ENCODE data around the gene DNAJB14. TPM values are rescaled to one million over a fixed set of nuclear protein-coding genes. Genes with fewer than 3 reads are reported as not detected.

DNAJB14 gene
- total RNA-seq, 4 donors from 2014 or later: 37.3 to 116 (median 44.2) TPM

DNA sequence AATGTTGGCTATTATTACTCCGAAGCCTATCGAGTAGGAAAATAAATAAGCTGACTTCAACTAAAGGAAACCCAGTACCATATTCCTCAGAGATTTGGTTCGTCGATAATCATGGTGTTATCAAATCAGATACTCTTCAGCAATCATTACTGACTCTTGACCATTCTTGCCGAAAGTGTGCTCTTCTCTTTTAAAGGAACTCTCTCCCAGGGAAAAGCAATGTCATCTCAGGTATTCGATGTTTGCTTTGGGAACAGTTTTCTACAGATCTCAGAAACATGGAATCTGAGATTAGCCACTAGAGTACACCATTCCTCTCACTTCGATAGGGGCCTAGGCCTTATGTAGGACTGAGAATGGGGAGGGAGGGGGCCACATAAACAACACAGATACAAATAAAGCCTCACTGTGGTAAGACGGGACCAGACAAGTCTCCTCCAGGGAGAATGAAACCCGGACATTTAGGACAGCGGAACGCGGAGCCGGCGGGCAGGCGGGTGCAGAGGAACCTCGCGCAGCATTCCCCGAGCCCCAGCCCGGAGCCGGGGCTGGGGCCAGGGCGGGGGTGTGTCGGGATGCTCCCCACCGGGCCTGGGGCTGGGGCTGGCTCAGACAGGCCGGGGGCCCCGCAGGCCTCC lies 581 bp downstream of the DNAJB14 start:
- H3K27me3 ChIP-seq: no peaks in the 10 kb centered on the region
- peak overlapping the region; percentile 66 to 85 for H3K4me3 ChIP-seq
- H3K36me3 ChIP-seq: no peaks in the 10 kb centered on the region
- WGBS, 2 donors (ENCODE audit: low coverage in 1 of 2): 1 to 8% methylated on average over 7 to 17 of the region's 25 CpGs
- TF ChIP-seq, protein P1, sequence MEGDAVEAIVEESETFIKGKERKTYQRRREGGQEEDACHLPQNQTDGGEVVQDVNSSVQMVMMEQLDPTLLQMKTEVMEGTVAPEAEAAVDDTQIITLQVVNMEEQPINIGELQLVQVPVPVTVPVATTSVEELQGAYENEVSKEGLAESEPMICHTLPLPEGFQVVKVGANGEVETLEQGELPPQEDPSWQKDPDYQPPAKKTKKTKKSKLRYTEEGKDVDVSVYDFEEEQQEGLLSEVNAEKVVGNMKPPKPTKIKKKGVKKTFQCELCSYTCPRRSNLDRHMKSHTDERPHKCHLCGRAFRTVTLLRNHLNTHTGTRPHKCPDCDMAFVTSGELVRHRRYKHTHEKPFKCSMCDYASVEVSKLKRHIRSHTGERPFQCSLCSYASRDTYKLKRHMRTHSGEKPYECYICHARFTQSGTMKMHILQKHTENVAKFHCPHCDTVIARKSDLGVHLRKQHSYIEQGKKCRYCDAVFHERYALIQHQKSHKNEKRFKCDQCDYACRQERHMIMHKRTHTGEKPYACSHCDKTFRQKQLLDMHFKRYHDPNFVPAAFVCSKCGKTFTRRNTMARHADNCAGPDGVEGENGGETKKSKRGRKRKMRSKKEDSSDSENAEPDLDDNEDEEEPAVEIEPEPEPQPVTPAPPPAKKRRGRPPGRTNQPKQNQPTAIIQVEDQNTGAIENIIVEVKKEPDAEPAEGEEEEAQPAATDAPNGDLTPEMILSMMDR (IDR thresholded peaks at IDR 0.05): no peak
- no peak for TF ChIP-seq EP300 (IDR thresholded peaks at IDR 0.05)
- no peak for TF ChIP-seq POLR2A (IDR thresholded peaks at IDR 0.05)
- TF ChIP-seq POLR2AphosphoS5 (IDR thresholded peaks at IDR 0.05): no peak
- peak overlapping the region; percentile 92 to 97 (median 94) for H3K27ac ChIP-seq
- H3K9me3 ChIP-seq: no peaks in the 10 kb centered on the region
- ATAC-seq: no peak
- peaks cover 7 to 70% (median 14%) of the 10 kb centered on the region in 3 donors for H3K4me1 ChIP-seq

DNA sequence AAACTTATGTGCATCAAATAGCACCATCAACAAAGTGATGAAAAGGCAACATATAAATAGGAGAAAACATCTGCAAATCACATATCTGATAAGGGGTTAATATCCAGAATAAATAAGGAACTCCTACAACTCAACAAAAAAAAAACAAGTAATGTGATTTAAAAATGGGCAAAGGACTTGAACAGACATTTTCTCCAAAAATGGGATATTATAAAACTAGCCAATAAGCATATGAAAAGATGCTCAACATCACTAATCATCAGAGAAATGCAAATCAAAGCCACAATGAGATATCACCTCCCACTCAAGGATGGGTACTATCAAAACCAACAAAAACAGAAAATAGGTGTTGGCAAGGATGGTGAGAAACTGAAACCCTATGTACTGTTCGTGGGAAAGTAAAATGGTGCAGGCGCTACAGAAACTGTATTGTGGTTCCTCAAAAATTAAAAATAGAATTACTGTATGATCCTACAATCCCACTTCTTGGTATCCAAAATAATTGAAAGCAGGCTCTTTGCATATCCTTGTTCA lies 2.4 kb downstream of the DNAJB14 start:
- no peaks in the 10 kb centered on the region for H3K9me3 ChIP-seq
- no peaks in the 10 kb centered on the region for H3K36me3 ChIP-seq
- 84 to 100% methylated on average over 2 of the region's 2 CpGs for WGBS, 2 donors (ENCODE audit: low coverage in 1 of 2)
- H3K4me3 ChIP-seq: no peak overlapping the region
- no peak overlapping the region for H3K27ac ChIP-seq
- TF ChIP-seq EP300 (IDR thresholded peaks at IDR 0.05): no peak
- TF ChIP-seq, protein P1 (IDR thresholded peaks at IDR 0.05): no peak
- no peak for TF ChIP-seq POLR2AphosphoS5 (IDR thresholded peaks at IDR 0.05)
- TF ChIP-seq POLR2A (IDR thresholded peaks at IDR 0.05): no peak
- no peak for ATAC-seq
- H3K27me3 ChIP-seq: no peaks in the 10 kb centered on the region
- H3K4me1 ChIP-seq: peaks cover 7 to 65% (median 14%) of the 10 kb centered on the region in 3 donors

DNA sequence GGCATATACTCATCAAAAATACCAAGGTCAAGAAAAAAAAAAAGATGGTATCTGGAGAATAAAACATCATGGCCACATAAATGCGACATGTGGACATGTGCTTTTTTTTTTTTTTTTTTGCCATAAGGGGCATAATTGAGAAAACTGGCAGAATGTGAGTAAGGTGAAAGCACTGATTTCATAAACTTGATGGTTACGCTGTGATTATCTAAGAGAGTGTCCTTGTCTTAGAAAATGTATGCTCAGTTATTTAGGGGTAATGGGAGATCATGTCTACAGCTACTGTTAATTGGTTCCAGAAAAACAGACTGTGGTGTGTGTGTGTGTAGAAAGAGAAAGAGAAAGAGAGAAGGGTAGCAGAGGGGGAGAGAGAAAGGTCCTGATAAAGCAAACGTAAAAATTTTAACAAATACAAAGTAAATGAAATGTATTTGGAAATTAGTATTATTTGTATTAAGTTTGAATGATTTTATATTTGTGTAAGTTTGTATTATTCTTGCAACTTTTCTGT lies 8.1 kb downstream of the DNAJB14 start:
- TF ChIP-seq POLR2A (IDR thresholded peaks at IDR 0.05) (no peak), POLR2AphosphoS5 (IDR thresholded peaks at IDR 0.05) (no peak), EP300 (IDR thresholded peaks at IDR 0.05) (no peak)
- TF ChIP-seq, protein P1 (IDR thresholded peaks at IDR 0.05): no peak
- Histone ChIP-seq H3K27ac (no peak overlapping the region), H3K36me3 (peaks cover 0 to 12% of the 10 kb centered on the region in 2 donors), H3K9me3 (peaks cover 0 to 24% (median 0%) of the 10 kb centered on the region in 3 donors), H3K27me3 (no peaks in the 10 kb centered on the region), H3K4me3 (no peak overlapping the region), H3K4me1 (peaks cover 0 to 18% (median 0%) of the 10 kb centered on the region in 3 donors)
- WGBS, 2 donors (ENCODE audit: low coverage in 1 of 2): 89 to 94% methylated on average over 3 of the region's 3 CpGs
- ATAC-seq: no peak

DNA sequence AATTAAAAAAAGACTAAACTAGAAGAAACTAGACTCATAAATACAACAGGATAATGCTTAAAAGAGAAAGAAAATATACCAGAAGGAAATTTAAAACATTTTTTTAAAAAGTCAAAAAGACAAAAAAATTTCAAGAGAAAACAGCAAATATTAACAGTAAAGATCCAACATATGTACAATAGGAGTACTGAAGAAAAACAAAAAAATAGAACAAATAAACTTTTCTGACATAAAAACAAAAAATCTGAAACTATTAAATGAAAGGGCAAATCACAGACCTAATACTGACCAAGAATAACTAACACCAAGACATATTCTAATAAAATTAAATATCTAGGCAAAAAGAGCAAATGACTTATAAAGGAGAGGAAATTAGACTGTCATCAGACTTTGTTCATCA lies 11.5 kb downstream of the DNAJB14 start:
- no peak overlapping the region for H3K4me3 ChIP-seq
- peaks cover 0 to 12% of the 10 kb centered on the region in 2 donors for H3K36me3 ChIP-seq
- H3K27ac ChIP-seq: no peak overlapping the region
- H3K27me3 ChIP-seq: no peaks in the 10 kb centered on the region
- H3K4me1 ChIP-seq: no peaks in the 10 kb centered on the region
- TF ChIP-seq POLR2AphosphoS5 (IDR thresholded peaks at IDR 0.05) (no peak), POLR2A (IDR thresholded peaks at IDR 0.05) (no peak), EP300 (IDR thresholded peaks at IDR 0.05) (no peak)
- TF ChIP-seq, protein P1 (IDR thresholded peaks at IDR 0.05): no peak
- no peak for ATAC-seq
- peaks cover 0 to 24% (median 0%) of the 10 kb centered on the region in 3 donors for H3K9me3 ChIP-seq

DNA sequence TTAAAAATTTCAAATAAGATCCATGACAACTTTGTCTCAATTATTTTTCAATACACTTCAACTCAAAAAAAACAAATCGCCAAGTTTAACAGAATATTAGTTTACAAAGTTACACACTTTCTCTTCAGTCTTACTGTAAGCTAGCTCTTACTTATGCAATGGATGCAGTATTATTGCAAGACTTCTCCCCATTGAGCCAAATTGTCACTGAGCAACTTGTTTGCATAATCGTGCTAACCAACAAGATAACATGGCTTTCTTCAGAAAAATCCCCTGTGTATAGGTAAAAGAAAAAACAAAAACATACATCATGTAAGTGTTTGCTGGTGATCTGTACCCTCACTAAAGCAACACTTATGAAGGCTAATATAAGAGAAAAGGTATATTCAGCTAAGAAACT lies 18.9 kb downstream of the DNAJB14 start:
- H3K27ac ChIP-seq: no peak overlapping the region
- H3K4me3 ChIP-seq: no peak overlapping the region
- no peaks in the 10 kb centered on the region for H3K27me3 ChIP-seq
- no peaks in the 10 kb centered on the region for H3K9me3 ChIP-seq
- no peak for ATAC-seq
- peaks cover 0 to 29% of the 10 kb centered on the region in 2 donors for H3K36me3 ChIP-seq
- H3K4me1 ChIP-seq: no peaks in the 10 kb centered on the region
- no peak for TF ChIP-seq POLR2AphosphoS5 (IDR thresholded peaks at IDR 0.05)
- TF ChIP-seq, protein P1 (IDR thresholded peaks at IDR 0.05): no peak
- no peak for TF ChIP-seq POLR2A (IDR thresholded peaks at IDR 0.05)
- no peak for TF ChIP-seq EP300 (IDR thresholded peaks at IDR 0.05)
- 47 to 64% methylated on average over 1 to 2 of the region's 2 CpGs for WGBS, 2 donors (ENCODE audit: low coverage in 1 of 2)
